H9 (cell line): ENCODE results near the gene OR52M1. TPM values are rescaled to one million over a fixed set of nuclear protein-coding genes. Genes with fewer than 3 reads are reported as not detected.

Experiments used
- DNase-seq: peaks from one replicate; pipeline ENCODE4 v3.0.0-alpha.2; 2017
- H2AFZ ChIP-seq: one replicate; pipeline ENCODE4 v1.6.1; 2013; ENCODE audit warnings: mild to moderate bottlenecking, low read length, control low read depth, moderate library complexity
- H2AK5ac ChIP-seq: 2 replicates; pipeline ENCODE4 v1.6.1; 2013; ENCODE audit warnings: low read length, control low read depth, mixed read lengths; ENCODE audit not compliant: insufficient read length
- H2BK120ac ChIP-seq: one replicate; pipeline ENCODE4 v1.6.1; 2013; ENCODE audit warnings: low read depth, mild to moderate bottlenecking, low read length, control low read depth, inconsistent platforms; ENCODE audit not compliant: poor library complexity, severe bottlenecking
- H2BK12ac ChIP-seq: 2 replicates; pipeline ENCODE4 v1.6.1; 2013; ENCODE audit warnings: low read length, control low read depth, mixed read lengths, low read depth; ENCODE audit not compliant: insufficient read length
- H2BK15ac ChIP-seq: 2 replicates; pipeline ENCODE4 v1.6.1; 2013; ENCODE audit warnings: low read depth, low read length, control low read depth
- H2BK20ac ChIP-seq: one replicate; pipeline ENCODE4 v1.6.1; 2013; ENCODE audit warnings: low read depth, mild to moderate bottlenecking, low read length, control low read depth, inconsistent platforms; ENCODE audit not compliant: poor library complexity, severe bottlenecking
- H2BK5ac ChIP-seq: 2 replicates; pipeline ENCODE4 v1.6.1; 2013; ENCODE audit warnings: low read length, control low read depth, mixed read lengths; ENCODE audit not compliant: insufficient read length
- H3K14ac ChIP-seq: 2 replicates; pipeline ENCODE4 v1.6.1; 2013; ENCODE audit warnings: low read length, control low read depth; ENCODE audit not compliant: insufficient read depth
- H3K18ac ChIP-seq: 2 replicates; pipeline ENCODE4 v1.6.1; 2013; ENCODE audit warnings: low read depth, mild to moderate bottlenecking, mixed read lengths, low read length, control low read depth; ENCODE audit not compliant: insufficient read length
- H3K23ac ChIP-seq: 2 replicates; pipeline ENCODE4 v1.6.1; 2013; ENCODE audit warnings: low read length, control low read depth, mixed read lengths, low read depth; ENCODE audit not compliant: insufficient read length
- H3K23me2 ChIP-seq: 2 replicates; pipeline ENCODE4 v1.6.1; 2013; ENCODE audit warnings: low read depth, mild to moderate bottlenecking, mixed read lengths, low read length, control low read depth; ENCODE audit not compliant: insufficient read length, poor library complexity, severe bottlenecking
- H3K27ac ChIP-seq: 2 replicates; pipeline ENCODE4 v1.5.1; 2013; ENCODE audit warnings: low read length, control low read depth, mixed read lengths, low read depth; ENCODE audit not compliant: insufficient read length
- H3K27me3 ChIP-seq: 2 replicates; pipeline ENCODE4 v1.6.1; 2013; ENCODE audit warnings: low read length, control low read depth, inconsistent platforms; ENCODE audit not compliant: insufficient read depth
- H3K4ac ChIP-seq: 2 replicates; pipeline ENCODE4 v1.6.1; 2013; ENCODE audit warnings: low read depth, mild to moderate bottlenecking, control low read depth, inconsistent platforms, low read length, moderate library complexity
- H3K4me1 ChIP-seq: 2 replicates; pipeline ENCODE4 v1.6.1; 2013; ENCODE audit warnings: low read length, control low read depth, inconsistent platforms; ENCODE audit not compliant: insufficient read depth
- H3K4me2 ChIP-seq: 2 replicates; pipeline ENCODE4 v1.6.1; 2013; ENCODE audit warnings: low read length, control low read depth, mixed read lengths; ENCODE audit not compliant: insufficient read length, insufficient read depth
- H3K56ac ChIP-seq: 2 replicates; pipeline ENCODE4 v1.6.1; 2013; ENCODE audit warnings: low read depth, mild to moderate bottlenecking, mixed read lengths, low read length, control low read depth; ENCODE audit not compliant: insufficient read length
- H3K79me1 ChIP-seq: 2 replicates; pipeline ENCODE4 v1.6.1; 2013; ENCODE audit warnings: low read depth, mild to moderate bottlenecking, moderate library complexity, low read length, control low read depth, inconsistent platforms; ENCODE audit not compliant: insufficient read depth, poor library complexity, severe bottlenecking
- H3K79me2 ChIP-seq: 2 replicates; pipeline ENCODE4 v1.6.1; 2013; ENCODE audit warnings: low read length, control low read depth, inconsistent platforms; ENCODE audit not compliant: insufficient read depth
- H3K9ac ChIP-seq: 2 replicates; pipeline ENCODE4 v1.6.1; 2013; ENCODE audit warnings: low read length, control low read depth, mixed read lengths; ENCODE audit not compliant: insufficient read length; ENCODE audit errors: extremely low read depth
- H3K9me3 ChIP-seq: one replicate; pipeline ENCODE4 v1.6.1; 2013; ENCODE audit warnings: low read depth, low read length, inconsistent platforms; ENCODE audit not compliant: control insufficient read depth
- H3T11ph ChIP-seq: one replicate; pipeline ENCODE4 v1.6.1; 2013; ENCODE audit warnings: mild to moderate bottlenecking, low read length, control low read depth, inconsistent platforms
- H4K20me1 ChIP-seq: one replicate; pipeline ENCODE4 v1.6.1; 2013; ENCODE audit not compliant: control insufficient read depth, insufficient read length, insufficient read depth
- H4K5ac ChIP-seq: 2 replicates; pipeline ENCODE4 v1.6.1; 2013; ENCODE audit warnings: low read depth, mild to moderate bottlenecking, mixed read lengths, low read length, control low read depth; ENCODE audit not compliant: insufficient read length
- H4K8ac ChIP-seq: replicated peaks from 2 replicates; pipeline ENCODE4 v1.6.1; 2013; ENCODE audit warnings: low read length, control low read depth, mixed read lengths, low read depth; ENCODE audit not compliant: insufficient read length
- H4K91ac ChIP-seq: 2 replicates; pipeline ENCODE4 v1.6.1; 2013; ENCODE audit warnings: low read depth, mild to moderate bottlenecking, moderate library complexity, mixed read lengths, low read length, control low read depth; ENCODE audit not compliant: insufficient read length
- H3K27ac Mint-ChIP-seq, 3 experiments: 2 replicates in 2 of 3; 3 replicates in 1 of 3; pipeline ENCODE4 v1.8.0; 2020 to 2021; ENCODE audit warnings: mixed read lengths in 3 of 3, mild to moderate bottlenecking in 1 of 3, moderate library complexity in 1 of 3
- H3K27me3 Mint-ChIP-seq: 2 replicates; pipeline ENCODE4 v1.8.0; 2021; ENCODE audit warnings: low read depth, mild to moderate bottlenecking, moderate library complexity, mixed read lengths
- H3K36me3 Mint-ChIP-seq, 3 experiments: 2 replicates in 2 of 3; 3 replicates in 1 of 3; pipeline ENCODE4 v1.8.0; 2020 to 2021; ENCODE audit warnings: low read depth in 3 of 3, mixed read lengths in 3 of 3; ENCODE audit not compliant: insufficient read depth in 1 of 3
- H3K4me1 Mint-ChIP-seq, 2 experiments: 2 replicates each; pipeline ENCODE4 v1.8.0; 2020; ENCODE audit warnings: mixed read lengths in 2 of 2
- H3K4me3 Mint-ChIP-seq, 2 experiments: 2 replicates in 1 of 2; 3 replicates in 1 of 2; pipeline ENCODE4 v1.8.0; 2020 to 2021; ENCODE audit warnings: mild to moderate bottlenecking in 2 of 2, mixed read lengths in 2 of 2, moderate library complexity in 1 of 2
- H3K9me3 Mint-ChIP-seq, 2 experiments: 2 replicates in 1 of 2; 3 replicates in 1 of 2; pipeline ENCODE4 v1.8.0; 2020; ENCODE audit warnings: mild to moderate bottlenecking in 2 of 2, mixed read lengths in 2 of 2, moderate library complexity in 1 of 2
- WGBS: extraction: QIAGEN DNeasy Blood & Tissue Kit; methylation state at CpG from one replicate; pipeline ENCODE4 v1.1.7; 2013; ENCODE audit warnings: missing lambda C conversion rate, low lambda C conversion rate, mixed read lengths; ENCODE audit not compliant: insufficient read length; ENCODE audit errors: extremely low coverage; 5-methylcytosine and 5-hydroxymethylcytosine counted together
- total RNA-seq: library from RNA; stranded (reverse); gene quantifications from 2 replicates; pipeline ENCODE4 v1.2.1, GENCODE V29; 2021
- TF ChIP-seq, protein P1 (sequence below): fragments of 200-600 bp; sonication (generic); conservative IDR thresholded peaks from 3 replicates; pipeline ENCODE4 v1.8.0; 2021; ENCODE audit warnings: antibody characterized with exemption, mild to moderate bottlenecking

OR52M1 gene
- total RNA-seq, 1 experiment from 2014 or later: not detected

DNA sequence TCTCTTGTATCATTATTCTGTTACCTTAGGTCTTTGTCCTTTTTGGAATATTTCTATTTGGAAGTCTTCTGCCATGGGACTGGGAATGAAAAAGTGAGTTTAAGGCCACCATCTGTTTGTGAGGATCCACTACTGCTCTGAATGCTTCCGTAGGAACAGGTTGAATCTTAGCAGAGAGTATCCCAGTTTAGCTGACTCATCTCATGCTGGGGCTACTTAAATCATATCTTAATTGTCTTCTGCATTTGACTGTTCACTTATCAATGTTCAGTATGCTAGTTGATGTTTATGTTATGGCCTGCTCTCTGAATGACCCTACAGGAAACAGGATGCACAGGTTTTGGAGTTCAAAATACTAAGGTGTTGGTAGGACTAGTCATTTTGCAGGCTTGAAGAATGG lies 35.1 kb downstream of the OR52M1 start:
- H3T11ph ChIP-seq: no peak overlapping the region
- no CpG with 5 or more reads among the region's 1 CpG for WGBS
- no peak overlapping the region for H3K23ac ChIP-seq
- H3K18ac ChIP-seq: no peak overlapping the region
- no peak overlapping the region for H2BK15ac ChIP-seq
- no peak overlapping the region for H3K4me3 Mint-ChIP-seq
- no peaks in the 10 kb centered on the region for H3K79me1 ChIP-seq
- no peak overlapping the region for H3K27ac Mint-ChIP-seq
- no peak overlapping the region for H2BK20ac ChIP-seq
- no peaks in the 10 kb centered on the region for H3K4me1 ChIP-seq
- no peak overlapping the region for H3K14ac ChIP-seq
- no peak overlapping the region for H2AK5ac ChIP-seq
- H4K8ac ChIP-seq: no peak overlapping the region
- no peaks in the 10 kb centered on the region for H3K36me3 Mint-ChIP-seq
- no peak overlapping the region for H3K4me2 ChIP-seq
- H2AFZ ChIP-seq: no peak overlapping the region
- no peak overlapping the region for H2BK12ac ChIP-seq
- peaks cover 9% of the 10 kb centered on the region; the same call in 1 of the 2 replicates for H3K27me3 Mint-ChIP-seq
- DNase-seq: no peak
- H3K23me2 ChIP-seq: no peaks in the 10 kb centered on the region
- no peak overlapping the region for H4K5ac ChIP-seq
- H2BK120ac ChIP-seq: no peak overlapping the region
- H3K9me3 Mint-ChIP-seq: no peaks in the 10 kb centered on the region; a peak in 1 of 5 replicates
- no peak overlapping the region for H2BK5ac ChIP-seq
- H4K91ac ChIP-seq: no peak overlapping the region
- no peak overlapping the region for H3K9ac ChIP-seq
- no peaks in the 10 kb centered on the region for H4K20me1 ChIP-seq
- H3K9me3 ChIP-seq: no peaks in the 10 kb centered on the region
- no peak overlapping the region for H3K56ac ChIP-seq
- no peaks in the 10 kb centered on the region for H3K79me2 ChIP-seq
- H3K27me3 ChIP-seq: no peaks in the 10 kb centered on the region
- no peaks in the 10 kb centered on the region for H3K4me1 Mint-ChIP-seq
- H3K27ac ChIP-seq: no peak overlapping the region
- no peak overlapping the region for H3K4ac ChIP-seq
- TF ChIP-seq, protein P1, sequence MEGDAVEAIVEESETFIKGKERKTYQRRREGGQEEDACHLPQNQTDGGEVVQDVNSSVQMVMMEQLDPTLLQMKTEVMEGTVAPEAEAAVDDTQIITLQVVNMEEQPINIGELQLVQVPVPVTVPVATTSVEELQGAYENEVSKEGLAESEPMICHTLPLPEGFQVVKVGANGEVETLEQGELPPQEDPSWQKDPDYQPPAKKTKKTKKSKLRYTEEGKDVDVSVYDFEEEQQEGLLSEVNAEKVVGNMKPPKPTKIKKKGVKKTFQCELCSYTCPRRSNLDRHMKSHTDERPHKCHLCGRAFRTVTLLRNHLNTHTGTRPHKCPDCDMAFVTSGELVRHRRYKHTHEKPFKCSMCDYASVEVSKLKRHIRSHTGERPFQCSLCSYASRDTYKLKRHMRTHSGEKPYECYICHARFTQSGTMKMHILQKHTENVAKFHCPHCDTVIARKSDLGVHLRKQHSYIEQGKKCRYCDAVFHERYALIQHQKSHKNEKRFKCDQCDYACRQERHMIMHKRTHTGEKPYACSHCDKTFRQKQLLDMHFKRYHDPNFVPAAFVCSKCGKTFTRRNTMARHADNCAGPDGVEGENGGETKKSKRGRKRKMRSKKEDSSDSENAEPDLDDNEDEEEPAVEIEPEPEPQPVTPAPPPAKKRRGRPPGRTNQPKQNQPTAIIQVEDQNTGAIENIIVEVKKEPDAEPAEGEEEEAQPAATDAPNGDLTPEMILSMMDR: no peak
